Posterior vena cava (tissue), 2 donors: ENCODE data around the gene SF3A2. TPM values are rescaled to one million over a fixed set of nuclear protein-coding genes. Genes with fewer than 3 reads are reported as not detected.

ENCODE experiments used
- DNase-seq: peaks from one replicate; pipeline ENCODE4 v3.0.0-alpha.2; 2020; ENCODE audit warnings: low spot score
- intact Hi-C, 2 donors: fragments of 100-400 bp; cut with DNase I; formaldehyde crosslinking; loops; one replicate each; pipeline versions ENCODE4 v1.14.1 to v1.14.2; 2022 to 2023
- total RNA-seq, 2 donors: library from RNA; stranded (reverse); fragmentation: NEBNext Ultra II Directional; extraction: Animal tissue kit (Norgen Biotek cat#: 25700); gene quantifications; one replicate each; pipeline ENCODE4 v1.2.1, GENCODE V29; 2021
- donor health status: DM: yes; HTN: yes; CAD: no.
- donor health status: DM: yes; HTN: yes; CAD: no.

Gene SF3A2
- total RNA-seq, 2 donors from 2014 or later = 35.0 to 36.6 TPM

DNA sequence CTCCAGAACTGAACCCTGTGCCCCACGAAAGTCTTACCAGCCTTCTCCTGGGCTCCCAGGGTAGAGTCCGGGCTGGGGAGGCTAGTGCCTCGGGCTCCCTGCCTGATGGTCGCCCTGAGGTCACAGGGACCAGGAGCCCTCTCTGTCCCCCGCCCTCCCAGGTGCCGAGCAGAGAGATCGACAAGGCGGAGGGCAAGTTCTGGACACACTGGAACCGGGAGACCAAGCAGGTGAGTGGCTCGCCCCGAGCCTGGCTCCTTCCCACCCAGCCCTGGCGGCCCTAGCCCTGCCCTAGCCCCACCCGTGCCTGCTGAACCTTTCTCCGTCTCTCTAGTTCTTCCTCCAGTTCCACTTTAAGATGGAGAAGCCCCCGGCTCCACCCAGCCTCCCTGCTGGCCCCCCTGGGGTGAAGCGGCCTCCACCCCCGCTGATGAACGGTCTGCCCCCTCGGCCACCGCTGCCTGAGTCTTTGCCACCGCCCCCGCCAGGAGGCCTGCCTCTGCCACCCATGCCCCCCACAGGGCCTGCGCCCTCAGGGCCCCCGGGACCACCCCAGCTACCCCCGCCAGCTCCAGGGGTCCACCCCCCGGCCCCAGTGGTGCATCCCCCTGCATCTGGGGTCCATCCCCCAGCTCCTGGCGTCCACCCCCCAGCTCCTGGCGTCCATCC is 10.9 kb downstream of the SF3A2 start:
- intact Hi-C loops = no loop called here

DNA sequence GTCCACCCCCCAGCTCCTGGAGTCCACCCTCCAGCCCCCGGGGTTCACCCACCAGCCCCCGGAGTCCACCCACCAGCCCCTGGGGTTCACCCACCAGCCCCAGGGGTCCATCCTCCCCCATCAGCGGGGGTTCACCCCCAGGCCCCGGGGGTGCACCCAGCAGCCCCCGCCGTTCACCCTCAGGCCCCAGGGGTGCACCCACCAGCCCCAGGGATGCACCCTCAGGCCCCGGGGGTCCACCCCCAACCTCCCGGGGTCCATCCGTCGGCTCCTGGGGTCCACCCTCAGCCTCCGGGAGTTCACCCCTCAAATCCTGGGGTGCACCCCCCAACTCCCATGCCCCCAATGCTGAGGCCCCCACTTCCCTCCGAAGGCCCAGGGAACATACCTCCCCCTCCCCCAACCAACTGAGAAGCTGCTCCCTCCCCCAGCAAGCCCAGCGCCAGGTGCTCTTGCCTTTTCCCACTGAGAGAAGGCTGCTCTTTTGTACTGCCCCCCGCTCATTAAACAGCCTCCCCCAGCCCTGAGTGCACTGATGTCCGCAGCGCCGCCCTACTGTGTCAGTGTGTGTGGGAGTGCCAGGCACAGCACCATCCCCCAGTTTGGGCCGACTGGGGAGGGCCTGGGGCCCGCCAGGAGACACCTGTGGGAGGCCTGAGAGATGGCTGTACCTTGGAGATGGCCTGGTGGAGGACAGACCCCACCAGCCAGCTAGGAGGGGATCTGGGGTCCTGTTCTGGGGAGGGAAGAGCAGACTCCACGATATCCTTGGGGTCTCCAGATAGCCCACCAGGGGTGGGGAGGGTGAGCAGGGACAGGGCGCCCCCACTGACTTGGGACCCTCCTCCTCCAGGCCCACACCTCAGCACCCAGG is 11.7 kb downstream of the SF3A2 start:
- intact Hi-C loops = no loop called here
- no peak for DNase-seq

More for the DNA sequence above, 10.9 kb downstream of the SF3A2 start:
- DNase-seq = no peak

DNA sequence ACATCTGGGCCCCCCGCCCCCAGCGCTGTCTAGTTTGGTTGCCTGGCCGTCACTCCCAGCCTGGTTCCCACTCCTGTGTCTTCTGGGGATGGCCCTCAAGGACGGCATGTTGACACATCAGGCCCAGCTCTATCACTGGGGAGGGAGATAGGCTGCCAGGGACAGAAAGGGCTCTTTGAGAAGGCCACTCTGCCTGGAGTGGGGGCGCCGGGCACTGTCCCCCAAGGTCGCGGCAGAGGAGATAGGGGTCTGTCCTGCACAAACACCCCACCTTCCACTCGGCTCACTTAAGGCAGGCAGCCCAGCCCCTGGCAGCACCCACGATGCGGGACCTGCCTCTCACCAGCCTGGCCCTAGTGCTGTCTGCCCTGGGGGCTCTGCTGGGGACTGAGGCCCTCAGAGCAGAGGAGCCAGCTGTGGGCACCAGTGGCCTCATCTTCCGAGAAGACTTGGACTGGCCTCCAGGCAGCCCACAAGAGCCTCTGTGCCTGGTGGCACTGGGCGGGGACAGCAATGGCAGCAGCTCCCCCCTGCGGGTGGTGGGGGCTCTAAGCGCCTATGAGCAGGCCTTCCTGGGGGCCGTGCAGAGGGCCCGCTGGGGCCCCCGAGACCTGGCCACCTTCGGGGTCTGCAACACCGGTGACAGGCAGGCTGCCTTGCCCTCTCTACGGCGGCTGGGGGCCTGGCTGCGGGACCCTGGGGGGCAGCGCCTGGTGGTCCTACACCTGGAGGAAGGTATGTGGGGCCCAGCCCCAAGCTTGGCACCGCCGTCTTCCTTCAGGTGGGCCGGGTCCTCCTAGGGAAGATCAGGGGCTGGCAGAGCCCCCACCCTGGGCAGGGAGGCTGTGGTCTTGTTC is 12.6 kb downstream of the SF3A2 start, which contains the start of gene AMH:
AMH (plus strand) TSS at position 314 of the 857 bp plus-strand sequence; CDS start at position 324, 10 bp downstream.
- no peak for DNase-seq
- intact Hi-C loops = no loop called here

DNA sequence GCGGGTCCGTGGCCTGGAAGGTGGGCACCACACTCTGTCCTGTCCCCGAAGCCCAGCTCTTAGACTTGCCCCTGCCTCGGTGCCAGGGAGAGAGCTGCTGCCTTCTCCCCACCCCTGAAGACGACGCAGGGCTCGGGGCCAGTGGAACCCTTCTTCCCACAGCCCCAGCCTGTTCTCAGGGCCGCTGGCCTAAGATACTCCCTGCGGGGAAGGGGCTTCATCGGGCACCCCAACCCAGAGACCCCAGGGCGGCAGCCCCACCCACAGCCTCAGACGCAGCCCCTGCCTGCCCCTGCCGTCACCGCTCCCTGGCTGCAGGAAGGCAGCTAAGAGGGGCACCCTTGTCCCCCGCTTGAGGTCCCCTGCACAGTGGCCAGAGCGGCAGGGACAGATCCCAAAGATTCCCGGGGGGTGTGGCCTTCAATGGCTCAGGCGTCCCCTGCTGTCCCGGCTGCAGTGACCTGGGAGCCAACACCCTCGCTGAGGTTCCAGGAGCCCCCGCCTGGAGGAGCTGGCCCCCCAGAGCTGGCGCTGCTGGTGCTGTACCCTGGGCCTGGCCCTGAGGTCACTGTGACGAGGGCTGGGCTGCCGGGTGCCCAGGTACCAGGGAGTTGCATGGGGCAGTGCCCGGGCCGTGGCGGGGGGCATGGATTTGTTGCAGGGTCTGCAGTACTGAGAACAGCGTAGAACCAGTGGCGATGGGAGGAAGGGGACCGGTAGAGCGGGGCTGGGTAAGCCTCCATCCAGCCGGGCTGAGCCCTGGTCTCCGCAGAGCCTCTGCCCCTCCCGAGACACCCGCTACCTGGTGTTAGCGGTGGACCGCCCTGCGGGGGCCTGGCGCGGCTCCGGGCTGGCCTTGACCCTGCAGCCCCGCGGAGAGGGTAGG is 13.5 kb downstream of the SF3A2 start:
- intact Hi-C loops = no loop called here
- no peak for DNase-seq

DNA sequence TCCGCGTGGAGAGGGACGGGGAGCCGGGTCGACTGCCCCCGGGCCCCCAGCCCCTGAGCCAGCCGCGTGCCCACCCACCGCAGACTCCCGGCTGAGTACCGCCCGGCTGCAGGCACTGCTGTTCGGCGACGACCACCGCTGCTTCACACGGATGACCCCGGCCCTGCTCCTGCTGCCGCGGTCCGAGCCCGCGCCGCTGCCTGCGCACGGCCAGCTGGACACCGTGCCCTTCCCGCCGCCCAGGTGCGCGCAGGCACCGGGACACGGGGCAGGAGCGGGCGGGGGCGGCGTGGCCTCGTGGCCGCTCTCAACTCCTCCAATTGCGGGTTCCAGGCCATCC is 14.1 kb downstream of the SF3A2 start:
- no peak for DNase-seq
- intact Hi-C loops = no loop called here

DNA sequence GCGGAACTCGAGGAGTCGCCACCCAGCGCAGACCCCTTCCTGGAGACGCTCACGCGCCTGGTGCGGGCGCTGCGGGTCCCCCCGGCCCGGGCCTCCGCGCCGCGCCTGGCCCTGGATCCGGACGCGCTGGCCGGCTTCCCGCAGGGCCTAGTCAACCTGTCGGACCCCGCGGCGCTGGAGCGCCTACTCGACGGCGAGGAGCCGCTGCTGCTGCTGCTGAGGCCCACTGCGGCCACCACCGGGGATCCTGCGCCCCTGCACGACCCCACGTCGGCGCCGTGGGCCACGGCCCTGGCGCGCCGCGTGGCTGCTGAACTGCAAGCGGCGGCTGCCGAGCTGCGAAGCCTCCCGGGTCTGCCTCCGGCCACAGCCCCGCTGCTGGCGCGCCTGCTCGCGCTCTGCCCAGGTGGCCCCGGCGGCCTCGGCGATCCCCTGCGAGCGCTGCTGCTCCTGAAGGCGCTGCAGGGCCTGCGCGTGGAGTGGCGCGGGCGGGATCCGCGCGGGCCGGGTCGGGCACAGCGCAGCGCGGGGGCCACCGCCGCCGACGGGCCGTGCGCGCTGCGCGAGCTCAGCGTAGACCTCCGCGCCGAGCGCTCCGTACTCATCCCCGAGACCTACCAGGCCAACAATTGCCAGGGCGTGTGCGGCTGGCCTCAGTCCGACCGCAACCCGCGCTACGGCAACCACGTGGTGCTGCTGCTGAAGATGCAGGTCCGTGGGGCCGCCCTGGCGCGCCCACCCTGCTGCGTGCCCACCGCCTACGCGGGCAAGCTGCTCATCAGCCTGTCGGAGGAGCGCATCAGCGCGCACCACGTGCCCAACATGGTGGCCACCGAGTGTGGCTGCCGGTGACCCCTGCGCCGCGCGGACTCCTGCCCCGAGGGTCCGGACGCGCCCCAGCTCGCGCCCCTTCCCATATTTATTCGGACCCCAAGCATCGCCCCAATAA is 14.8 kb downstream of the SF3A2 start:
- intact Hi-C loops = loop anchor here in 1 of 2 donors (1.0 kb wide), 1 partner anchor 14 kb away; no protein-coding TSS in a partner anchor
- DNase-seq = no peak

DNA sequence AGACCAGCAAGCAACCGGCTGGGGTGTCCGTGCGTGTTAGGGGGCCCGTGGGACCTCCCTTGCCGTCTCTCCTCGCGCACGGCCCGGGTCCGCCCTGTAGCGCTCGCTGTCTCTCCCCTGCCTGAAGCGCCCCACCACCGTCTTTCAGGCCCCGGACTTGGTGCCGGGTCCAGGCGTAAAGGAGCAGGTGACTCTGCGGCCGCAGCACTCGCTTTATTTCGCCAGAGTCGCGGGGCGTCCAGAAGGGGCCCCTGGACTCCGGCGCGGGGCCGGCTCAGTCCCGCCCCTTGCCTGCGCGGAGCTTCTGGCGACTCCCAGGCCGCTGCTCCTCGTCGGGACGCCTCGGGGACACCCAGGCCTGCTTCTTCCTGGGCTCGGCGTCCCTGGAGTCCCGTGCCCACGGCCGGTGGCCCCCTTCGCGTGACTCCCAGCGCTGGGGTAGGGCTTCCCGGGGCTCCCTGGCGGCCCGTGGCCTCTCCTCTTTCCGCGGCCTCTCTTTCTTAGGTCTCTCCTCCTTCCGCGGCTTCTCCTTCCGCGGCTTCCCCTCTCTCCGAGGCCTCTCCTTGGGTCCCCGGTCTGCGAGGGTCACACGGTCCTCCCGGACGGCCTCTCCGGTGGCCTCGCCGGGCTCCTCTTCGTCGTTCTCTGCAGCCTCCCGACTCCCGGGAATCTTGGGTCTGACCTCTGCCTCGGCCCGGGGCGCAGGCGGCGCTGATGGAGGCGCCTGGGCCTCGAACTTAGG is 15.6 kb downstream of the SF3A2 start:
- intact Hi-C loops = loop anchor here in 1 of 2 donors (1.0 kb wide), 1 partner anchor 15 kb away; no protein-coding TSS in a partner anchor
- no peak for DNase-seq

DNA sequence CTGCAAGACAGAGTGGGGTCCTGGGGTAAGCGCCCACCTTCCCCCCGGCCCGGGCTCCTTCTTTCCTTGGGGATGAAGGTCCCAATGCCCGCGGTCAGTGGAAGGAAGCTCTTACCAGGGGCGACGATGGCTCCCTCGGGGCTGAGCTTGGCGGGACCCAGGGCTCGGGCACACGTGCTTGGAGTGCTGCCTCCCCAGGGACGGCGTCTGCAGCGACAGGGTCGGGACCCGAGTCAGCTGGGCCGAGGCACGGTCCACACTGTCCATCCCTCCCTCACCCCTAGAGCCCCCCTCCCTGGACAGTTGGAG is 16.1 kb downstream of the SF3A2 start:
- intact Hi-C loops = loop anchor here in 1 of 2 donors (1.0 kb wide), 1 partner anchor 15 kb away; no protein-coding TSS in a partner anchor
- DNase-seq = no peak

DNA sequence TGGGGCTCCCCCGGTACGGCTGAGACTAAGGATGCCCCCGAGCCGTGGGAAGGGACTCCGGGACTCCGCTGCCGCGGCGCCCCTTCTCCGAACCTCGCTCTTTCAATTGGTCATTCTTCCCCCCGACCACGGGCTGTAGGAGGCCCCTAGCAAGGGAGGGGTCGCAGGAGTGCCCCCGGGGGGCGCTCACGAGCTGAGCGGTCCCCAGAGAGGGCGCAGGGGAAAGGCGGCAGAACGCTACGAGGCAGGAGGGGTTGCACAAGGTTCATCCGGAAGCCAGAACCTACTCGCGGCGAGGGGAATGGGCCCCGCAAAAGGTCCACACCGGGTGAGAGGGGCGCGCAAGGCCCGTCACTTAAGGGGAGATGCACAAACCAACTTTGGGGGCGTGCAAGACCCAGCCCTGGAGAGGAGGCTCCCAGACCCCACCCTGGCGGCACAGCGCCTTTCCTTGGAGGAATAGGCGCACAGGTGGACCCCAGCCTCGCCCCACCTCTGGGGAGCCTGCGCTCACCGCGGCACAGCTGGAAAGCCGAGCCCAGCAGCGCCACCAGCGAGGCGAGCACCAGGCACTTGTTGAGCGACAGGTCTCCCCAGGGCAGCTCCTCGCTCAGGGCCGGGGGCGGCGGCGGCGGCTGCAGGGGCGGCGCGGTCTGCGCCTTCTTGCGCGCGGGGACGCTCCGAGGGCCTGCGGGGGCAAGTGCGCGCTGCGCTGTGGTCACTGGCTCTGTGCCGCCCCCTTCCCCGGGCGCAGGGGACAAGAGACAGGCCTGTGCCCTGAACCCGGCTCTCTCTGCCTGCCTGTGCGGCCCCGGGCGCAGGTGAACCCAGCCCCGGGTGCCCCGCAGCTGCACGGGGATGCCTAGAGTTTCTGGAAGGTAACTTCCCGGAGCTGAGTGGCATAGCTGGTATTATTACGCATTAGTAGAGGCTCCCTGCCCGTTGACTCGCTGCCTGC is 16.8 kb downstream of the SF3A2 start:
- intact Hi-C loops = no loop called here
- no peak for DNase-seq

DNA sequence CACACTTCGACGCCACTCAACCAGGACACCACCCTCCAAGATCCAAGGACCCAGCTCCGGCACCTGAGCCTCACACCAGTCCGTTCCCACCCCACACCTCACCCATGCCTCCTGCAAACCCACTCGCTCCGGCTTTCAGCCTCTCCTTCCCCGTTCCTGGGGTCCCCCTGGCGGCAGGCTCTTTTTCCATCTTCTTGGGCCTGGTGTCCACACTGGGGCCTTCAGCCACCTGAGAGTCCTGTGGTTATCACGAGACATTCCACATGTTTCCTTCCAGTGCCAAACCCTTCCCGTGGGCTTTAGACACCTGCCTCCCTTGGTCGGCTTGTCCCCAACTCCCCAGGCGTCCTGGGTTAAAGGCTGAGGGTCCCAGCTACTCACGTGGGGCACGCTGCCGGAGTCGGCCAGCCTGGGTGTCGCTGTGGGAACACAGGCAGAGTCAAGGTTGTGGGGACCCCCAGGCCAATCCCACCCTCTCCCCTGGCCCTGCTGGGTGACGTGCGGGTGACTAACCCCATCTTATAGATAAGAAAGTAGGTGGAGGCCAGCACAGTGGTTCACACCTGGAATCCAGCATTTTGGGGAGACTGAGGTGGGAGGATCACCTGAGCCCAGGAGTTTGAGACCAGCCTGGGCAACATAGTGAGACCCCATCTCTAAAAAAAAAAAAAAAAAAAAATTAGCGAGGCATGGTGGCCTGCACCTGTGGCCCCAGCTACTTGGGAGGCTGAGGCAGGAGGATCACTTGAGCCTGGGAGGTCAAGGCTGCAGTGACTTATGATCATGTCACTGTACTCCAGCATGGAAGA is 17.6 kb downstream of the SF3A2 start:
- intact Hi-C loops = no loop called here
- no peak for DNase-seq

DNA sequence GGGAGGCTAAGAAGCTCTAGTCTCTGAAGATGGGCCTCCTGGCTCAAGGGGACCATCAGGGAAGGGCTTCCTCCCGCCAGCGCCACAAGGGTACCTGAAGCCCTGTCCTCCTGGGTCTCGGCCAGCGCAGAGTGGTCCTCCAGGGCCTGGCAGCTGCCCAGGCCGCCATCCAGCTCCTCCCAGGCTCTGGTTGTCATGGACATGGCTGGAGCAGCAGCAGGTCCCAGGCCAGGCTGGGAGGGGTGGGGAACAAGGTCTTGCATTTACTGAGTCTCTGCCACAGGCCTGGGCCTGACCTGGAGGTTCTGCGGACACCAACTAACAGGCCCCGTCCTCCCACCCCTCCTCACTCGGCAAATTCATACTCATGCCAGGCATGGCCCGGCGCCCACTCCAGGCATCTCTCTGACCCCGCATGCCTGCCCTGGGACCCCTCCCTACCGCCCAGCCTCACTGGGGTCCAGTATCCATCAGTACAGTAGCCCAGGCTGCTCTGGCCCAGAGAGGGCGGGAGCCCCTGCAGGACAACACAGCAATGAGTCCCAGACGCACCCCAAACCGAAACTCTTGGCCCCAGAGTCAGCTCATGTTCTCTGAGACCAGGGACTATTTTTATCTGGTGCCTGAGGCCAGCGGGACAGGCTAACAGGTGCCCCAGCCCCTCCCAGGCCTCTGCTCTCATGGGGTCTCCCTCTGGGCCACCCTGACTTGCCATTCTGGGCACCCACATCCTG is 18.7 kb downstream of the SF3A2 start:
- intact Hi-C loops = no loop called here
- no peak for DNase-seq

DNA sequence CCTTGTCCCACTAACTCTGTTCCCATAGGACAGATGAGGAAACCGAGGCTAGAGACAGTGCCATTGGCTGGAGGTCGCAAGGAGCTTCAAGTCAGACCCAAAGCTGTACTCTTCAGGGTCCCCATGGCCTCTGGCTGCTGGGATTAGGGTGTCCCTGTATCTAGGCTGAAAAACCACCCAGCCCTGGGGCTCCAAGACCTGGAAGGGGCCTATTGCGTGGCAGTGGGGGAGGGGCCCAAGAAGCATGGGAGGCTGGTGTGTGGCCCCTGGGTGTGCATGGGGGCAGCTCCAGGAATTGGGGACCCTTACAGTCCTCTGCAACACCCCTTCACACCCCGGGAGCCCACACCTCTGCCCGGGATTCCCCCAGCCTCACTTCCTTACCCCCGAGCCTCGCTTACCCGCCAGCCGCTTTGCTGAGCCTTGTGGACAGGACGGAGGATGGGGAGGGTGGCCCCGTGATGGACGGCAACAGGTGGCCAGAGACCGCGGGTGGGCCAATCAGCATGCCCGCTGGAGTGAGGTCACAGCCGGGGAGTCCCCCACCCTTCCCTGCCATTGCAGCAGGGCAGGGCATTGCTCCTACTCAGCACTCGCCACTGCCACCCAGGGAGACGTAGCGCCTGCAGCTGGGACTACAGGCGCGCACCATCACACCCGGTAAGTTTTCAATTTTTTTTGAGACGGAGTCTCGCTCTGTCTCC is 19.5 kb downstream of the SF3A2 start, which contains the start of gene JSRP1:
JSRP1 (minus strand) TSS at position 436 of the 704 bp plus-strand sequence. CDS start 1,103 bp downstream, outside the sequence.
- DNase-seq = no peak
- intact Hi-C loops = no loop called here

DNA sequence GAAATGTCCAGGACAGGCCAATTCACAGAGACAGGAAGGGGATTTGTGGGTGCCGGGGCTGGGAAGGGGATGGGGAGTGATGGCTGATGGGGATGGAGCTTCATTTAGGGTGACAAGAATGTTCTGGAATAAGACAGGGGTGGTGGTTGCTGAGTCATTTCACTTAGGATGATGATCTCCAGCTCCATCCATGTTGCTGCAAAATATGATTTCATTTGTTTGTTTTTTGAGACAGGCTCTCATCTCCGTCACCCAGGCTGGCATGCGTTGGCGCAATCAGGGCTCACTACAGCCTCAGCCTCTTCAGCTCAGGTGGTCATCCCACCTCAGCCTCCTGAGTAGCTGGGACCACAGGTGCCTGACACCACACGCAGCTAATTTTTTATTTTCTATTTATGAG is 22.7 kb downstream of the SF3A2 start:
- no peak for DNase-seq
- intact Hi-C loops = no loop called here

DNA sequence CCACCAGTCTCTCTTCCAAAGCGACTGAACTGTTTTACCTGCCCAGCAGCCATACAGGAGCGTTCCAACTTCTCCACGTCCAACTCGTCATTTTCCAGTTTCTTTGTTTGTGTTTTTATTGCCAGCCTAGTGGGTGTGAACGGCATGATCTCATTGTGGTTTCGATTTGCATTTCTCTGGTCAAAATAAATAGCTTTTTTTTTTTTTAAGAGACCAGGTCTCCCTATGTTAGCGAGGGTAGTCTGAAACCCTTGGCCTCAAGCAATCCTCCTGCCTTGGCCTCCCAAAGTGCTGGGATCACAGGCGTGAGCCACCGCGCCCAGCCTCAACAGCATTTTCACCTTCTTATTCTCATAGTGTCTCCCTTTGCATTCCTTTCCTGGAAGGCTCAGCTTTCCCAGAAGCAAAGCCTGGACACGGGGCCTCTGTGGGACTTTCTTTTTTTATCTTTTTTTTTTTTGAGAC is 23.7 kb downstream of the SF3A2 start:
- DNase-seq = no peak

More for the DNA sequence above, 23.7 kb downstream of the SF3A2 start:
- intact Hi-C loops = no loop called here
